Measurements from ENCODE around the gene CHEK1.

Gene CHEK1

GRCh38 chr11:125720781-125721180 lies 95.8 kb downstream of the CHEK1 start:
- DNase-seq (ENCODE audit: low read depth, low spot score) = no peak
- TF ChIP-seq CTCF (IDR thresholded peaks at IDR 0.05; ENCODE audit: insufficient read depth, low read length, missing control alignments) = no peak
- CTCF ChIA-PET = no interaction called here
- no peak overlapping the region for H3K4me3 ChIP-seq (ENCODE audit: low read depth, low read length)
- POLR2A ChIA-PET = no interaction called here

GRCh38 chr11:125724125-125724524 lies 99.2 kb downstream of the CHEK1 start:
- ChIA-PET POLR2A (no interaction called here), CTCF (interaction anchor here (1.1 kb wide), 1 partner anchor 151 kb away, joined by 6 read pairs; no protein-coding TSS in a partner anchor)
- no peak for TF ChIP-seq CTCF (IDR thresholded peaks at IDR 0.05; ENCODE audit: insufficient read depth, low read length, missing control alignments)
- no peak for DNase-seq (ENCODE audit: low read depth, low spot score)
- H3K4me3 ChIP-seq (ENCODE audit: low read depth, low read length) = no peak overlapping the region

Measured in AG04449 (cell line).